Fibroblast of lung (primary cell): Measurements from ENCODE around the gene KCNQ2. TPM values are rescaled to one million over a fixed set of nuclear protein-coding genes. Genes with fewer than 3 reads are reported as not detected.

ENCODE experiments used
- DNase-seq, 2 donors: peaks; one replicate each; pipeline versions ENCODE4 v3.0.0 to v3.0.0-alpha.2; 2010; ENCODE audit warnings: low read depth in 2 of 2
- H2AFZ ChIP-seq: 2 replicates; pipeline ENCODE4 v1.5.1; 2012; ENCODE audit warnings: low read length, control low read depth, inconsistent platforms
- H3K27ac ChIP-seq: 2 replicates; pipeline ENCODE4 v1.5.1; 2011; ENCODE audit warnings: low read length, control low read depth; ENCODE audit not compliant: insufficient read depth
- H3K27me3 ChIP-seq: 2 replicates; pipeline ENCODE4 v1.5.1; 2011; ENCODE audit warnings: mild to moderate bottlenecking, low read length; ENCODE audit not compliant: control insufficient read depth, insufficient read depth
- H3K36me3 ChIP-seq: 2 replicates; pipeline ENCODE4 v1.5.1; 2011; ENCODE audit warnings: low read length; ENCODE audit not compliant: control insufficient read depth, insufficient read depth
- H3K4me1 ChIP-seq: 2 replicates; pipeline ENCODE4 v1.5.1; 2011; ENCODE audit warnings: low read length; ENCODE audit not compliant: control insufficient read depth, insufficient read depth; ENCODE audit errors: extremely low read depth
- H3K4me2 ChIP-seq: 2 replicates; pipeline ENCODE4 v1.5.1; 2011; ENCODE audit warnings: low read length, control low read depth; ENCODE audit not compliant: insufficient read depth; ENCODE audit errors: extremely low read depth
- H3K4me3 ChIP-seq, 4 experiments: fragments of 200-600 bp in 1 of 4; sonication (generic) in 1 of 4; replicated peaks in 1 of 4; 2 replicates each; pipeline ENCODE4 v1.5.1; 2011 to 2016; ENCODE audit warnings: low read length in 4 of 4, low read depth in 3 of 4, mild to moderate bottlenecking in 3 of 4, control low read depth in 2 of 4, inconsistent platforms in 1 of 4, mixed read lengths in 1 of 4; ENCODE audit not compliant: insufficient read depth in 1 of 4; ENCODE audit errors: control extremely low read depth in 1 of 4
- H3K79me2 ChIP-seq: 2 replicates; pipeline ENCODE4 v1.5.1; 2012; ENCODE audit warnings: mild to moderate bottlenecking, low read length, inconsistent platforms; ENCODE audit not compliant: control insufficient read depth, insufficient read depth
- H3K9ac ChIP-seq: 2 replicates; pipeline ENCODE4 v1.5.1; 2011; ENCODE audit warnings: mild to moderate bottlenecking, low read length, control low read depth; ENCODE audit not compliant: insufficient read depth
- H3K9me3 ChIP-seq: 2 replicates; pipeline ENCODE4 v1.5.1; 2012; ENCODE audit warnings: low read depth, low read length; ENCODE audit not compliant: control insufficient read depth, insufficient read depth
- H4K20me1 ChIP-seq: 2 replicates; pipeline ENCODE4 v1.5.1; 2011; ENCODE audit warnings: low read length; ENCODE audit not compliant: control insufficient read depth, insufficient read depth; ENCODE audit errors: extremely low read depth
- EZH2 ChIP-seq: IDR thresholded peaks from 2 replicates; pipeline ENCODE4 v1.5.1; 2012; ENCODE audit warnings: low read length, control low read depth, mild to moderate bottlenecking; ENCODE audit errors: missing control alignments
- polyA plus RNA-seq, 2 donors: library from polyadenylated mRNA; depleted of rRNA in 1 of 2; stranded (reverse) in 1 of 2; unstranded in 1 of 2; fragments of >200 nt; gene quantifications; 2 replicates each; pipeline ENCODE4 v1.2.1, GENCODE V29; 2011 to 2012; ENCODE audit warnings: missing spikeins in 1 of 2
- total RNA-seq: library from RNA; depleted of rRNA; stranded (reverse); fragments of >200 nt; gene quantifications from 2 replicates; pipeline ENCODE4 v1.2.1, GENCODE V29; 2014
- TF ChIP-seq, protein P1 (sequence below), 2 donors: IDR thresholded peaks in 1 of 2; conservative IDR thresholded peaks in 1 of 2; 1 replicate in 1 of 2; 2 replicates in 1 of 2; pipeline ENCODE4 v1.5.1; 2011 to 2012; ENCODE audit warnings: low read length in 2 of 2, control low read depth in 1 of 2, inconsistent platforms in 1 of 2, low read depth in 1 of 2, mild to moderate bottlenecking in 1 of 2

The KCNQ2 gene
- total and polyA plus RNA-seq, 2 donors (not counting 1 experiment from before 2014, with no cell fraction given) = not detected

DNA sequence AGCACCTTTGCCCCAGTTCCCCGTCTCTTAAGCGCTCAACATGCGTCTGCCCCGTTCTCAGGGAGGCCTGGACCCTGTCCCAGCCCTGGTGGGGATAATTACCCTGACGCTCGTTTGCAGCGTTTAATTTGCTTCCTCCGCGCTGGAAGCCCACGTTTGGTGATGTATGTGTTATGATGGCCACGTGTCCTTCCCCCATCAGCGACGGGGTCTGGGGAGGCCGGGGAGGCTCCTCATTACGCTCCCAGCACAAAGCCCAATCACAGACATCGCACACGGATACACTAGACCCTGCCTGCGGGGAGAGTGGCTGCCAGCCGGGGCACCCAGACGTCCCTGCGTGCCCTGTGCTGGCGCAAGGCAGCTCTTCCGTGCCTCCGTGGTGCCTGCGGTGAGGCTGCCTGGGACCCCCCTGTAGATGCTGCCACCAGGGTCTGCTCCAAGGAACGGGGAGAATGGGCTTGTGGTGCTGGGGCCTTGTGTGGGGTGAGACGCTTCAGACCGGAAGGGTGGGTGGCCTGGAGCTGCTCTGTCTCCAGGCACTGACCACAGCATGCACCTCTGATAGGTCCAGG lies 101.1 kb downstream of the KCNQ2 start:
- H3K27me3 ChIP-seq = no peaks in the 10 kb centered on the region

DNA sequence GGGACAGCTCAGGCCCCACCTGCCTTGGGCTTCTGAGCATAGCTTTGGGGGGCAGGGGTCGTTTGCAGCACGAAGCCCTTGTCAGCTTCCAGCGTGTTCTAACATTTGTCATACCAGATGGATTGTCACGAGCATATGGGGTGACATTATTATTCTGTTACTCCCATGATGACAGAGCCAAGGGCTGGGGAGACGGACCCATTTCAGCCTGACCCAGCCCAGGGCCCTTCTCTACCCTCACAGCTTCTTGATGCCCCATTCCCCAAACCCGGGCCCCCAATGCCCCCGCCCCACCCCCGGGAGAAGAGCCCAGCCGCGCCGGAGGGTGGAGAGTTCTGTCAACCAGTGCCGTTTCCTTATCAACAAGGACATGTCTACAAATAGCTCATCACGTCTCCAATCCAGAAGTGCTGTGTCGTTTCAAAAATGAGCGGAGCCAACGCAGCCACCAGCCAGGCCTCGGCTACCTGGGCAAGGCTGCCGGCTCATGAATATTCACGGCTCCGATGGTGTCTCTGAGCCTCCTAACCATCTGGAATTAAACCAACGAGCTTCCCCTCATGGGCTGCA lies 101.8 kb downstream of the KCNQ2 start:
- Histone ChIP-seq H3K4me1 (no peaks in the 10 kb centered on the region), H3K4me2 (no peak overlapping the region), H3K79me2 (no peaks in the 10 kb centered on the region), H3K27ac (no peak overlapping the region), H3K27me3 (no peaks in the 10 kb centered on the region), H2AFZ (no peak overlapping the region), H4K20me1 (no peaks in the 10 kb centered on the region), H3K4me3 (no peak overlapping the region), H3K9me3 (no peaks in the 10 kb centered on the region), H3K36me3 (no peaks in the 10 kb centered on the region), H3K9ac (no peak overlapping the region)
- no peak for TF ChIP-seq EZH2
- TF ChIP-seq, protein P1, sequence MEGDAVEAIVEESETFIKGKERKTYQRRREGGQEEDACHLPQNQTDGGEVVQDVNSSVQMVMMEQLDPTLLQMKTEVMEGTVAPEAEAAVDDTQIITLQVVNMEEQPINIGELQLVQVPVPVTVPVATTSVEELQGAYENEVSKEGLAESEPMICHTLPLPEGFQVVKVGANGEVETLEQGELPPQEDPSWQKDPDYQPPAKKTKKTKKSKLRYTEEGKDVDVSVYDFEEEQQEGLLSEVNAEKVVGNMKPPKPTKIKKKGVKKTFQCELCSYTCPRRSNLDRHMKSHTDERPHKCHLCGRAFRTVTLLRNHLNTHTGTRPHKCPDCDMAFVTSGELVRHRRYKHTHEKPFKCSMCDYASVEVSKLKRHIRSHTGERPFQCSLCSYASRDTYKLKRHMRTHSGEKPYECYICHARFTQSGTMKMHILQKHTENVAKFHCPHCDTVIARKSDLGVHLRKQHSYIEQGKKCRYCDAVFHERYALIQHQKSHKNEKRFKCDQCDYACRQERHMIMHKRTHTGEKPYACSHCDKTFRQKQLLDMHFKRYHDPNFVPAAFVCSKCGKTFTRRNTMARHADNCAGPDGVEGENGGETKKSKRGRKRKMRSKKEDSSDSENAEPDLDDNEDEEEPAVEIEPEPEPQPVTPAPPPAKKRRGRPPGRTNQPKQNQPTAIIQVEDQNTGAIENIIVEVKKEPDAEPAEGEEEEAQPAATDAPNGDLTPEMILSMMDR (conservative IDR thresholded peaks at IDR 0.05 in 1 of 2, IDR thresholded peaks at IDR 0.05 in 1 of 2; ENCODE audit: low read depth in 1 of 2, low read length in 2 of 2) = no peak
- DNase-seq = no peak

More for the DNA sequence above, 101.1 kb downstream of the KCNQ2 start:
- H3K4me3 ChIP-seq = no peak overlapping the region
- H4K20me1 ChIP-seq = no peaks in the 10 kb centered on the region
- TF ChIP-seq, protein P1 (conservative IDR thresholded peaks at IDR 0.05 in 1 of 2, IDR thresholded peaks at IDR 0.05 in 1 of 2; ENCODE audit: low read depth in 1 of 2, low read length in 2 of 2) = no peak
- TF ChIP-seq EZH2 = no peak
- no peak overlapping the region for H2AFZ ChIP-seq
- H3K4me2 ChIP-seq = no peak overlapping the region
- no peaks in the 10 kb centered on the region for H3K36me3 ChIP-seq
- no peaks in the 10 kb centered on the region for H3K4me1 ChIP-seq
- H3K27ac ChIP-seq = no peak overlapping the region
- H3K79me2 ChIP-seq = no peaks in the 10 kb centered on the region
- no peak for DNase-seq
- H3K9ac ChIP-seq = no peak overlapping the region
- H3K9me3 ChIP-seq = no peaks in the 10 kb centered on the region

DNA sequence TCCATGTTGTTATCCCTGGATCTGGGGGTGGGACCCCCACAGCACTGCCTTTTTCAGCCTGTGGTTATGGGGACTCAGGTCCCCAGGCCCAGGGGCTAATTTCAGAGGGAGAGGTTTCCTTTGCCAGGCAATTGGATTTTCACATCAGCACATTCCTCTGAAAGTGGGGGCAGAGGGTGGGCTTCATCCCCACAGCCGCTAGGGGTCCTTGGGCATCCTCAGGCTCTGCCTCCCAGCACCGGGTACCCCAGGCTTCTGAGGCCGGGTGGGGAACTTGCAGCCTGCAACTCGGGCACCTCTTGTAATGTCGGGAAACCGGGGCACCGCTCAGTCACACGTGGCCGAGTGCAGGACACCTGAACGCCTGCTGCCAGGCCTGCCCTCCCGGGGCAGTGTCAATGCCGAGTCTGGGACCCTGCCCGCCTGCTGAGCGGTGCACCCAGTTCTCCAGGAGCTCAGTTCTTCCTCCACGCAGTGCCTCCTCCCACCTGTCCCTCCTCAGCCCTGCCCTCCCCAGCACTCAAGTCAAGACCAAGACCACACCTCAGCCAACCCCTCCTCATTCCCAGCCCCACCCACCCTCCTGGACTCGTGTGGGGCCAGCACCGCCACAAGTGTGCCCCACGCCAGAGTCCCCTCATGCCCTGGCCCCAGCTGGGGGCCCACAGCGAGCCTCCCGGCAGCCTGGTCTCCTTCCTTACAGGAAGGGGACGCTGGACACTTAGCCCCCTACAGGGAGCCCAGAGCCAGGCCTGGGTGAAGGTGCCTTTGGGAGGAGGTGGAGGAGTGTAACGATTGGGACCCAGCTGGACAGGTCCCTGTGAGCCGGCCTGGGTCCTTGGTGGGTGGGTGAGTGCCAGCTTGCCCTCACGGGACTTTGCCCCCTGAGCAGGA lies 102.5 kb downstream of the KCNQ2 start:
- no peak for TF ChIP-seq EZH2
- TF ChIP-seq, protein P1 (conservative IDR thresholded peaks at IDR 0.05 in 1 of 2, IDR thresholded peaks at IDR 0.05 in 1 of 2; ENCODE audit: low read depth in 1 of 2, low read length in 2 of 2) = no peak
- Histone ChIP-seq H3K27me3 (no peaks in the 10 kb centered on the region), H3K27ac (no peak overlapping the region), H3K4me1 (no peaks in the 10 kb centered on the region), H3K9ac (no peak overlapping the region), H2AFZ (no peak overlapping the region), H3K4me3 (no peak overlapping the region), H3K4me2 (no peak overlapping the region), H3K79me2 (no peaks in the 10 kb centered on the region), H3K9me3 (no peaks in the 10 kb centered on the region), H4K20me1 (no peaks in the 10 kb centered on the region), H3K36me3 (no peaks in the 10 kb centered on the region)
- DNase-seq = no peak
